Measurements from ENCODE around the gene ZFPM1. TPM values are rescaled to one million over a fixed set of nuclear protein-coding genes. Genes with fewer than 3 reads are reported as not detected.

Gene ZFPM1
- total and polyA plus RNA-seq, 2 of the 8 experiments (the other 6 are each of a cell fraction or from before 2014, with no cell fraction given) = 0.74 to 4.8 TPM

GRCh38 chr16:88533932-88534637, 81.0 kb downstream of the ZFPM1 start:
- peak overlapping the region; percentile 56 to 87 (median 71) for H3K4me3 ChIP-seq (ENCODE audit: extremely low read depth in 1 of 4, insufficient read depth in 2 of 4, low read depth in 3 of 4, low read length in 4 of 4)
- H4K91ac ChIP-seq (replicated peaks; ENCODE audit: insufficient read length, low read length) = peak overlapping the region; percentile 81
- H3K36me3 ChIP-seq (ENCODE audit: control insufficient read depth in 2 of 4, insufficient read depth in 4 of 4, low read length in 3 of 4) = no peaks in the 10 kb centered on the region; a peak in 1 of 8 replicates
- peak overlapping the region; percentile 93 for H4K5ac ChIP-seq (ENCODE audit: insufficient read length, low read depth, low read length)
- no peak overlapping the region for H2AK5ac ChIP-seq (ENCODE audit: low read depth, low read length)
- H3K56ac ChIP-seq (replicated peaks; ENCODE audit: insufficient read length, low read depth, low read length) = no peak overlapping the region
- H3K27ac ChIP-seq (ENCODE audit: low read depth, low read length) = no peak overlapping the region; the same call in 1 of the 2 replicates
- ChIA-PET CTCF (ENCODE audit: partially characterized antibody) (interaction anchor here (0.6 to 1.2 kb wide), 3 partner anchors 28 to 131 kb away, joined by 3 to 4 read pairs (median 3); no protein-coding TSS in a partner anchor), POLR2A (ENCODE audit: partially characterized antibody) (interaction anchor here (1.1 to 2.6 kb wide), 5 partner anchors 15 to 583 kb away, joined by 3 to 8 read pairs (median 4); partner anchors contain the start of genes BANP and ZC3H18)
- H2BK20ac ChIP-seq (ENCODE audit: low read length) = no peak overlapping the region
- no peak overlapping the region for H2AFZ ChIP-seq (ENCODE audit: low read length)
- DNase-seq (ENCODE audit: low read depth in 1 of 2, low spot score in 2 of 2) (peak; percentile 17 to 87), FAIRE-seq (no peak)
- no peak overlapping the region for H3K23ac ChIP-seq (ENCODE audit: insufficient read length)
- H3K79me1 ChIP-seq (ENCODE audit: low read depth, low read length) = 0 out of 2 replicates have a peak, but pooled peaks cover 4% of the 10 kb centered on the region
- H2BK120ac ChIP-seq (replicated peaks; ENCODE audit: low read depth, low read length) = no peak overlapping the region
- TF ChIP-seq ASH2L (IDR thresholded peaks at IDR 0.05; ENCODE audit: low read length) (peak; percentile 25), POU5F1 (IDR thresholded peaks at IDR 0.05; ENCODE audit: low read depth, low read length) (no peak), MAX (IDR thresholded peaks at IDR 0.05) (peak; percentile 36; the same call in 1 of the 2 replicates), CREB1 (IDR thresholded peaks at IDR 0.05) (no peak), EGR1 (IDR thresholded peaks at IDR 0.05; ENCODE audit: borderline replicate concordance, low read depth, low read length) (peak; percentile 11; the same call in 1 of the 2 replicates), POLR2AphosphoS5 (IDR thresholded peaks at IDR 0.05; ENCODE audit: low read depth, low read length) (peak; percentile 52; the same call in 1 of the 2 replicates), KDM4A (IDR thresholded peaks at IDR 0.05; ENCODE audit: low read depth, low read length, severe bottlenecking) (peak; percentile 69), RBBP5 (IDR thresholded peaks at IDR 0.05; ENCODE audit: borderline replicate concordance, low read depth, low read length) (peak; percentile 80; the same call in 1 of the 2 replicates), PHF8 (conservative IDR thresholded peaks at IDR 0.05; ENCODE audit: low read depth, low read length) (peak; percentile 82)
- no peak overlapping the region for H2BK15ac ChIP-seq (ENCODE audit: low read length)
- H3K27me3 ChIP-seq (replicated peaks in 1 of 4; ENCODE audit: control insufficient read depth in 3 of 4, extremely low read depth in 1 of 4, insufficient read depth in 3 of 4, low read length in 3 of 4) = no peaks in the 10 kb centered on the region; a peak in 3 of 7 replicates
- H2BK5ac ChIP-seq (ENCODE audit: low read depth, low read length) = no peak overlapping the region; the same call in 1 of the 2 replicates
- peak overlapping the region; percentile 45 to 79 (median 56); a peak in 5 of 7 replicates for H3K9ac ChIP-seq (replicated peaks in 1 of 4; ENCODE audit: extremely low read depth in 1 of 4, low read depth in 3 of 4, low read length in 3 of 4)
- peaks cover 0 to 18% (median 8%) of the 10 kb centered on the region in 4 experiments; a peak in 6 of 7 replicates for H3K4me1 ChIP-seq (replicated peaks in 1 of 4; ENCODE audit: control insufficient read depth in 3 of 4, insufficient read depth in 4 of 4, low read length in 3 of 4)
- peaks cover 0 to 15% of the 10 kb centered on the region in 2 experiments for H4K20me1 ChIP-seq (replicated peaks in 1 of 2; ENCODE audit: control insufficient read depth in 1 of 2, insufficient read depth in 2 of 2, low read length in 2 of 2)
- H3K4ac ChIP-seq (replicated peaks; ENCODE audit: insufficient read length, low read depth, low read length) = peak overlapping the region; percentile 85
- peaks cover 10% of the 10 kb centered on the region; the same call in 1 of the 2 replicates for H3K23me2 ChIP-seq (ENCODE audit: low read depth, low read length)
- H4K8ac ChIP-seq (ENCODE audit: extremely low read depth, insufficient read depth, low read length) = peak overlapping the region; percentile 85; the same call in 1 of the 2 replicates
- H3K4me2 ChIP-seq (ENCODE audit: insufficient read depth in 1 of 2, low read depth in 2 of 2, low read length in 2 of 2) = peak overlapping the region; percentile 30 to 79
- H3K79me2 ChIP-seq (ENCODE audit: control insufficient read depth in 1 of 2, insufficient read depth in 2 of 2, low read length in 2 of 2) = no peaks in the 10 kb centered on the region
- 0% methylated on average over 18 of the region's 114 CpGs; no CpG with 5 or more reads in 1 of the 2 experiments for WGBS, 2 experiments (ENCODE audit: extremely low coverage in 1 of 2, insufficient coverage in 1 of 2, insufficient read length in 1 of 2, insufficient replicate concordance in 2 of 2, low coverage in 1 of 2, low lambda C conversion rate in 2 of 2, missing lambda C conversion rate in 1 of 2)
- no peak overlapping the region for H3K14ac ChIP-seq (ENCODE audit: insufficient read length)
- peak overlapping the region; percentile 83 for H3K18ac ChIP-seq (ENCODE audit: extremely low read depth, low read length)
- no peak overlapping the region for H2BK12ac ChIP-seq (ENCODE audit: low read depth, low read length)
- H3K9me3 ChIP-seq (ENCODE audit: insufficient read depth in 2 of 2, low read depth in 1 of 2, low read length in 1 of 2) = no peaks in the 10 kb centered on the region
